ENCODE data around the gene UGT1A1. TPM values are rescaled to one million over a fixed set of nuclear protein-coding genes. Genes with fewer than 3 reads are reported as not detected.

UGT1A1 gene
- total RNA-seq, 1 donor from 2014 or later, result not detected

- intact Hi-C loops (cut with micrococcal nuclease), result no loop called here
- ChIA-PET CTCF (no interaction called here), POLR2A (no interaction called here)
- Mint-ChIP-seq H3K4me1 (no peaks in the 10 kb centered on the region), H3K27ac (no peak overlapping the region), H3K27me3 (peaks cover 16% of the 10 kb centered on the region), H3K9me3 (peaks cover 2% of the 10 kb centered on the region), H3K36me3 (ENCODE audit: low read depth) (no peaks in the 10 kb centered on the region), H3K4me3 (no peak overlapping the region)
- ATAC-seq (ENCODE audit: low read depth), result no peak
- no peak for DNase-seq
- TF ChIP-seq, protein P1, sequence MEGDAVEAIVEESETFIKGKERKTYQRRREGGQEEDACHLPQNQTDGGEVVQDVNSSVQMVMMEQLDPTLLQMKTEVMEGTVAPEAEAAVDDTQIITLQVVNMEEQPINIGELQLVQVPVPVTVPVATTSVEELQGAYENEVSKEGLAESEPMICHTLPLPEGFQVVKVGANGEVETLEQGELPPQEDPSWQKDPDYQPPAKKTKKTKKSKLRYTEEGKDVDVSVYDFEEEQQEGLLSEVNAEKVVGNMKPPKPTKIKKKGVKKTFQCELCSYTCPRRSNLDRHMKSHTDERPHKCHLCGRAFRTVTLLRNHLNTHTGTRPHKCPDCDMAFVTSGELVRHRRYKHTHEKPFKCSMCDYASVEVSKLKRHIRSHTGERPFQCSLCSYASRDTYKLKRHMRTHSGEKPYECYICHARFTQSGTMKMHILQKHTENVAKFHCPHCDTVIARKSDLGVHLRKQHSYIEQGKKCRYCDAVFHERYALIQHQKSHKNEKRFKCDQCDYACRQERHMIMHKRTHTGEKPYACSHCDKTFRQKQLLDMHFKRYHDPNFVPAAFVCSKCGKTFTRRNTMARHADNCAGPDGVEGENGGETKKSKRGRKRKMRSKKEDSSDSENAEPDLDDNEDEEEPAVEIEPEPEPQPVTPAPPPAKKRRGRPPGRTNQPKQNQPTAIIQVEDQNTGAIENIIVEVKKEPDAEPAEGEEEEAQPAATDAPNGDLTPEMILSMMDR (IDR thresholded peaks at IDR 0.05), result no peak
Observed at GRCh38 chr2:233802132-233802815, 42.2 kb downstream of the UGT1A1 start.

- ATAC-seq (ENCODE audit: low read depth) (no peak), DNase-seq (no peak)
- Mint-ChIP-seq H3K27me3 (peaks cover 16% of the 10 kb centered on the region), H3K9me3 (peaks cover 2% of the 10 kb centered on the region), H3K27ac (no peak overlapping the region), H3K4me3 (no peak overlapping the region), H3K36me3 (ENCODE audit: low read depth) (no peaks in the 10 kb centered on the region), H3K4me1 (no peaks in the 10 kb centered on the region)
- TF ChIP-seq, protein P1 (IDR thresholded peaks at IDR 0.05), result no peak
- POLR2A ChIA-PET, result no interaction called here
- intact Hi-C loops (cut with micrococcal nuclease), result no loop called here
- CTCF ChIA-PET, result no interaction called here
Observed at GRCh38 chr2:233803292-233803911, 43.3 kb downstream of the UGT1A1 start.

DNA sequence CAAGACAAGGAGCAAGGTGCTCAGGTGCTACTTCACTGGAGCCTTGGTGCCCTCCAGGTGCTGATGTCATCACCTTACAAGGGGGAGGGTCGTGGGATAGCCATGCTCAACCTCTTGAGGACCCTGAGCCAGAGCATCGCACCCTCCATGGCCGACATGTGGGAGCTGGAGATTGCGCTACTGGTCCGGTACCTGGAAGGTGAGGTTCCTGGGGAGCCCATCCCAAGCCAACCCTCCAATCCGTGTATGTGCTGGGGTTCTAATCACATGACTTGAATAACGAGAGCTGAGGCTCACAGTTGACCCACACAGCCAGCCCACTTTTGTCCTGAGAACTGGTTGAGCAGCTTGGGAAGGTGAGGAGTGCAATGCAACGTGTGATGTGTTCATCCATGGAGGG, 43.9 kb downstream of the UGT1A1 start:
- TF ChIP-seq, protein P1 (IDR thresholded peaks at IDR 0.05), result no peak
- Mint-ChIP-seq H3K27me3 (peaks cover 16% of the 10 kb centered on the region), H3K36me3 (ENCODE audit: low read depth) (no peaks in the 10 kb centered on the region), H3K27ac (no peak overlapping the region), H3K9me3 (peaks cover 2% of the 10 kb centered on the region), H3K4me3 (no peak overlapping the region), H3K4me1 (no peaks in the 10 kb centered on the region)
- POLR2A ChIA-PET, result no interaction called here
- DNase-seq (no peak), ATAC-seq (ENCODE audit: low read depth) (no peak)
- intact Hi-C loops (cut with micrococcal nuclease), result no loop called here
- CTCF ChIA-PET, result no interaction called here

GRCh38 chr2:233807215-233807865, 47.3 kb downstream of the UGT1A1 start:
- TF ChIP-seq, protein P1 (IDR thresholded peaks at IDR 0.05), result no peak
- no peak for ATAC-seq (ENCODE audit: low read depth)
- H3K27ac Mint-ChIP-seq, result no peak overlapping the region
- H3K36me3 Mint-ChIP-seq (ENCODE audit: low read depth), result no peaks in the 10 kb centered on the region
- no peak overlapping the region for H3K4me3 Mint-ChIP-seq
- H3K4me1 Mint-ChIP-seq, result no peaks in the 10 kb centered on the region
- DNase-seq, result no peak
- ChIA-PET POLR2A (no interaction called here), CTCF (no interaction called here)
- intact Hi-C loops (cut with micrococcal nuclease), result no loop called here
- peaks cover 17% of the 10 kb centered on the region for H3K27me3 Mint-ChIP-seq
- no peaks in the 10 kb centered on the region for H3K9me3 Mint-ChIP-seq
